ENCODE data around the gene C14orf132. TPM values are rescaled to one million over a fixed set of nuclear protein-coding genes. Genes with fewer than 3 reads are reported as not detected.

C14orf132 gene
- total RNA-seq, 2 donors from 2014 or later: 2.1 to 3.4 TPM

DNA sequence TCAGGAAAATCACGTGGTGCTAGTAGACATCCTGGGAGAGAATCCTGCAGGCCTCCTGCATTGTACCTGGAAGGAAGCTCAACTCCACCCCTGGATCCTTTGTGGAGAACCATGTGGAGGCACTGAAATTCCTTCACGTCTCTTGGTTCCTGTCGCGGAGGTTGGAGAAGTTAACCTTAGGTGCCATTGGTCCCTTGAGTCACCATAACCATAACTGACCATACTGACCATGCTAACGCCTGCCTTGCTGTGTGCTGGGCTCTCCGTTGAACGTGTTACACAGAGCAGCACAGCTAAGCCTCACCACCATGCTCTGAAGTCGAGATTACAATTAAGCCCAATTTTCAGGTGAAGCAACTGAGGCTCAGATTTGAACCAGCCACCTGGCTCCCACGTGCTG lies 18.6 kb downstream of the C14orf132 start:
- DNase-seq: no peak
- Mint-ChIP-seq H3K27me3 (ENCODE audit: low read depth) (peaks cover 7% of the 10 kb centered on the region), H3K9me3 (no peaks in the 10 kb centered on the region), H3K4me1 (ENCODE audit: low read depth) (no peaks in the 10 kb centered on the region), H3K27ac (no peak overlapping the region), H3K36me3 (ENCODE audit: insufficient read depth in 2 of 2) (no peaks in the 10 kb centered on the region), H3K4me3 (no peak overlapping the region)
- ATAC-seq (replicated peaks in 1 of 2): no peak

DNA sequence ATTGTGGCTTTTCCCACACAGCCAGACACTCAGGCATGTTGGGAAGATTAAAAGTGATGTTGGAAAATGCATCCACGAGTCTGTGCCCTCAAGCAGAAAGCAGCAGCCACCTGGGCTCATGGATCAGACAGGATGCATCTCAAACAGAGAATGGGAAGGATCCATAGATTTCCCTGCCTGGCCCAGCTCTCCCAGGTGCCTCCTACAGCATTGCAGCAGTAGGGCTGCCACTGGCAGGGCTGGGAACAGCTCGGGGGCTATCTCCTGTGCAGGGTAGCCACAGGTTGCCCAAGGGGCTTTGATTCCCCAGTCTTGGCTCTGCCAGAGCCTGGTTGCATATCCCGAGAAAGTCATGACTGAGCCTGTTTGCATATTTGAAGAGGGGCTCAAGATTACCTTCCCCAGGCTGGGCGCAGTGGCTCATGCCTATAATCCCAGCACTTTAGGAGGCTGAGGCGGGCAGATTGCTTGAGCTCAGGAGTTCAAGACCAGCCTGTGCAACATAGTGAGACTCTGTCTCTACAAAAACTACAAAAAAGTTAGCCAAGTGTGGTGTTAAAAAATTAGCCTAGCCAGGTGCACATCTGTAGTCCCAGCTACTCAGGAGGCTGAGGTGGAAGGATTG lies 19.5 kb downstream of the C14orf132 start:
- no peak overlapping the region for H3K4me3 Mint-ChIP-seq
- no peak for DNase-seq
- H3K27ac Mint-ChIP-seq: no peak overlapping the region
- H3K9me3 Mint-ChIP-seq: no peaks in the 10 kb centered on the region
- ATAC-seq (replicated peaks in 1 of 2): no peak
- H3K27me3 Mint-ChIP-seq (ENCODE audit: low read depth): peaks cover 7% of the 10 kb centered on the region
- no peaks in the 10 kb centered on the region for H3K4me1 Mint-ChIP-seq (ENCODE audit: low read depth)
- no peaks in the 10 kb centered on the region for H3K36me3 Mint-ChIP-seq (ENCODE audit: insufficient read depth in 2 of 2)

DNA sequence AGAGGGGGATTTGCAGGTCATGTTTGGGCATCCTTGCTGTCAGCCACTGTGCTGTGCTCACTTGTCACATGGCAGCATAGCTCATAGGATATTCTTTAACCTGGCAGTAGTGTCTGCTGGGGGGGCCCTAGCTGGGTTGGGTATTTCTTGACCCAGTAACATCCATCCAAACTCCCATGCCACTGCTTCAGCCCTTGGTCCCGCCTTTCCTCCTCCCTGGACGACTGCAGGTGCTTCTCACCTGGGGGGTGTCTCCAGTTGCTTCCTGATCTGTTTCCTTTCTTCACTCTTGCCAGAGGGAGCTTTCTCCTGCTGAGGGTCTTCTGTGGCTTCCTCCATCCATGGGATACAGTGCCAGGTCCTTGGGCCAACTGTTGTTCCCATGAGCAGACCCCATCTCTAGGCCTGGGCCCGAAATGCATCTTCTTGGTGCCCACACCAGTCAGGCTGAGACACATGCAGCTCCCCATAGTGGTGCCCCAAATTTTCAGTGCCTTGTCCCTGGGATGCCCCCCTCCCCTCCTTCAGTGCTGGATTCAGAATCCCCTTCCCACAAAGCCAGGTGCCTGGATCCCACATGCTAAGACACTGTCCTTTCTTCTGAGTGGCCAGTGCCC lies 20.5 kb downstream of the C14orf132 start:
- H3K27me3 Mint-ChIP-seq (ENCODE audit: low read depth): peaks cover 7% of the 10 kb centered on the region
- no peaks in the 10 kb centered on the region for H3K4me1 Mint-ChIP-seq (ENCODE audit: low read depth)
- no peaks in the 10 kb centered on the region for H3K36me3 Mint-ChIP-seq (ENCODE audit: insufficient read depth in 2 of 2)
- ATAC-seq (replicated peaks in 1 of 2) (no peak), DNase-seq (no peak)
- H3K27ac Mint-ChIP-seq: no peak overlapping the region
- H3K4me3 Mint-ChIP-seq: no peak overlapping the region
- H3K9me3 Mint-ChIP-seq: no peaks in the 10 kb centered on the region

DNA sequence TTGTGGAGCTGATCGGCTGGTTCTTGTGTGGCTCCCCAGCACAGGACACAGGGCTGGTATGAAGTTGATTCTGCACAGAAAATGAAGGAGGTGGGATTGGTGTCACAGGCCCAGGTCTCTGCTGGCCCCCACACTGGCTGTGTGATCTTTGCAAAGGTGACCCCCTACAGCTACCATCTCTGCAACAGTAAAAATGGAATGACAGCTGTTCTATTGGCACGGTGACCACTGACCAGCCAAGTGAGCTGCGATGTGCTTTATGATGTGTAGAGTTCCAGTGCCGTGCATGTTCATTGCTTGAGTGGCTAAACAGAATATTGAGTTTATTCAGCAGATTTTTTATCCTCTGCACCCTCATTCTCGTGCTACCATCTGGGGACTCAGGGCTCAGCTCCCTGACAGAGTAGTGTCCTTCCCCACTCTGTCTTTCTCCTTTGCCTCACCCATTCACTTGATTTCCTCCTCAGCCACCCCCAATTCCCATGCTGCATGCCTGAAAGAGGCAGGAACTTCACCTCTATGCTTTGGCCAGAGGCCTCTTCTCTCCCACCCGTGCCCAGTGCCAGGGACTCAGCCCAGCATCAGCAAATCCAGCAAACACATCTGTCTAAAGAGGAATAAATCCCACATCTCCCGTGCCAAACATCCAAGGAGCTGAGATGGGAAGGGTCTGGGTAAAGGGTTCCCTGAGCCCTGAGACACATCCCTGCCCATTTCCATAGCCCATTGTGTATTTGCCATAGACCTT lies 21.2 kb downstream of the C14orf132 start:
- Mint-ChIP-seq H3K27ac (no peak overlapping the region), H3K4me3 (no peak overlapping the region), H3K9me3 (no peaks in the 10 kb centered on the region), H3K4me1 (ENCODE audit: low read depth) (no peaks in the 10 kb centered on the region), H3K36me3 (ENCODE audit: insufficient read depth in 2 of 2) (no peaks in the 10 kb centered on the region), H3K27me3 (ENCODE audit: low read depth) (peaks cover 7% of the 10 kb centered on the region)
- ATAC-seq (replicated peaks in 1 of 2): no peak
- no peak for DNase-seq

DNA sequence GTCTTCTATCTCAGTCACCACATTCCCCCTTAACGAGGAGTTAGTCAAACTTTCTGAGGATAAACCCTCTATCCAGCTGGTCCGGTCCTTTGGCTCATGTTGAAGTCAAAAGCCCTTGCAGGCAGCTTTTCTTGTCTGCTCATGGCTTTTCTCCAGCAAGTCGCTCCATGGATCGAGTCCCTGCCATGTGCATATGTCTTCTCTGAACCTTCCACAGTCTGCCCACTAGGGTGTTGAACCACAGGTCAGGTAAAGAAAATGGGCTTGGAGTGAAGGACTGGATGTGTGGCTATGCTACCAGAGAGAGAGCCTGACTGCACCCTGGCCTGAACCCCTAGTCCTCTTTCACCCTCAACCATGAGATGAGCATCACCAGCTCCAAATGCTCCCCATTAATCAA lies 22.8 kb downstream of the C14orf132 start:
- DNase-seq: no peak
- peaks cover 7% of the 10 kb centered on the region for H3K27me3 Mint-ChIP-seq (ENCODE audit: low read depth)
- no peak for ATAC-seq (replicated peaks in 1 of 2)

DNA sequence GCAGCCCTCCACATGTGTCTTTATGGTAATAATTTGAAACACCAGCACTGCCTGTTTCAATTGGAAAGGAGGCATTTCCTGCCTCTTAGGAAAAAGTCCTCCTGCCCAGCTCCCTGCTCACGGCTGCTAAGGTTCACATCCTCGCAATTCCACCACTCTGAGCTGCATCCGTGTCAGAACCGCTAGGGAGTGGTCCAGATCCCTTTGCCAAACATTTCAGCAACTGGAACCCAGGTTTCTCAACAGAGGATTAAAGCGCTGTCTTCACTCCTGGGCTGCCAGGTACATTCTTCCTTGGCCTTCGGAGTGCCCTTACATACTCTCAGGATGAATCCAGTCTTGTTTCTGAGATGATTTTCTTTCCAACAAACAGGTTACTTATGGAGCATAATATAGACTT lies 23.3 kb downstream of the C14orf132 start:
- Mint-ChIP-seq H3K9me3 (no peaks in the 10 kb centered on the region), H3K36me3 (ENCODE audit: insufficient read depth in 2 of 2) (no peaks in the 10 kb centered on the region), H3K27me3 (ENCODE audit: low read depth) (peaks cover 7% of the 10 kb centered on the region), H3K27ac (no peak overlapping the region), H3K4me3 (no peak overlapping the region), H3K4me1 (ENCODE audit: low read depth) (peaks cover 9% of the 10 kb centered on the region)
- ATAC-seq (replicated peaks in 1 of 2) (no peak), DNase-seq (no peak)

More for the DNA sequence above, 22.8 kb downstream of the C14orf132 start:
- H3K4me3 Mint-ChIP-seq: no peak overlapping the region
- H3K9me3 Mint-ChIP-seq: no peaks in the 10 kb centered on the region
- peaks cover 9% of the 10 kb centered on the region for H3K4me1 Mint-ChIP-seq (ENCODE audit: low read depth)
- H3K27ac Mint-ChIP-seq: no peak overlapping the region
- H3K36me3 Mint-ChIP-seq (ENCODE audit: insufficient read depth in 2 of 2): no peaks in the 10 kb centered on the region

DNA sequence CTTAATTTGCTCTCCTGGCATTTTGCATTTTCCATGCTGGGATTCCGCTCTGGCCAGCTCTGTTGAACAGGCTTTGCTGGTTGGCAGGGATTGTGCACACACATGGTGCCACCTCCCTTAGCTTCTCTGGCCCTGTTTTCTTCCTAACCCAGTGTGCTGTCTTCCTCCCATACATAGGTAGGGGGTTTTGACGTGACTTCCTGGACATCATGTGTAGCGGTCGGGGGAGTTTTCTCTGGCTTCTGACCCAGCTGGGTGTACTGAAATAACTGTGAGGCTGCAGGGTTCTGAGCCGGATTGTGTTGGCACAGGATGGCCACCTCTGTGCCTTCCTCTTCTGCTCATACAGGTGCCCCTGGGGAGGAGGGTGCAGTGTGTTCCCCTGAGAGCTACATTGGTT lies 25.7 kb downstream of the C14orf132 start:
- H3K9me3 Mint-ChIP-seq: no peaks in the 10 kb centered on the region
- no peaks in the 10 kb centered on the region for H3K36me3 Mint-ChIP-seq (ENCODE audit: insufficient read depth in 2 of 2)
- no peak overlapping the region for H3K27ac Mint-ChIP-seq
- H3K4me3 Mint-ChIP-seq: no peak overlapping the region
- ATAC-seq (replicated peaks in 1 of 2): peak in 1 of 2 donors; percentile 26
- H3K27me3 Mint-ChIP-seq (ENCODE audit: low read depth): peaks cover 7% of the 10 kb centered on the region
- H3K4me1 Mint-ChIP-seq (ENCODE audit: low read depth): peaks cover 9% of the 10 kb centered on the region
- no peak for DNase-seq

DNA sequence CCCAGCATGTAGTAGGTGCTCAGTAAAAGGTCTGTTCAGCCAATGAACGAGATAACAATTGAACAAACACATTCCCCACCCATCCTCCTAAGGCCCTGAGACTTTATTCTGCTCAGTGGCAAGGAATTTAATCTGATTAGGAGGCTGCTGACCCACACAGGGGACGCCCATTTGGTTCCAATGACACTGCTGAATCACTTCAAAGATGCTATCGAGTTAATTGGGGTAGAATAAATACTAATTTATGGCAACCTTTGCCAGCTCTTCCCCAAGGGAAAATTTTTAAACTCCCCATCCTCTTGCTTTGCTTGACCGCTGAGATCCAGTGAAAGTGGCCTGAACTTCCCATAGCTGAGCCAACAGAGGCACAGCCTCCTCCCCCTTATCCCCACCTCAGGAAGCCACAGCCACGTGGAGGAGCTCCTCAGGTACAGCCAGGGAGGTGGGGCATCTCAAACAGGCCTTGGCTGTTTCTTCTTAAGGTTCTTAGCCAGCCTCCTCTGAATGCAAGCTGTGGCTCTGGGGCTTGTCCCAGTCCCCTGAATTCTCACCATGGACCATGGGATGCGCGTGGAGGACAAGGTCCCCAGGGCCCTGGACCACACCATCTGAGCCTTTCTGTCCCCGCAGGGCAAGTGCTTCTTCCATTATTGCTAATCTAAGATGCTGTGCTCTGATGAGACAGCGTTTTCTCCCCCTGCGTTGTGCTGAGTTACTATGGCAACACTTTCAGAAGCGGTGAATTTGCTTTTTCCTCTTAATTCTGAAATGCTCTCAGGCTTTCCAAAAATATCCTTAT lies 26.7 kb downstream of the C14orf132 start:
- Mint-ChIP-seq H3K9me3 (no peaks in the 10 kb centered on the region), H3K27ac (no peak overlapping the region), H3K4me1 (ENCODE audit: low read depth) (peaks cover 9% of the 10 kb centered on the region), H3K36me3 (ENCODE audit: insufficient read depth in 2 of 2) (no peaks in the 10 kb centered on the region), H3K27me3 (ENCODE audit: low read depth) (peaks cover 7% of the 10 kb centered on the region), H3K4me3 (no peak overlapping the region)
- DNase-seq: no peak
- ATAC-seq (replicated peaks in 1 of 2): no peak

DNA sequence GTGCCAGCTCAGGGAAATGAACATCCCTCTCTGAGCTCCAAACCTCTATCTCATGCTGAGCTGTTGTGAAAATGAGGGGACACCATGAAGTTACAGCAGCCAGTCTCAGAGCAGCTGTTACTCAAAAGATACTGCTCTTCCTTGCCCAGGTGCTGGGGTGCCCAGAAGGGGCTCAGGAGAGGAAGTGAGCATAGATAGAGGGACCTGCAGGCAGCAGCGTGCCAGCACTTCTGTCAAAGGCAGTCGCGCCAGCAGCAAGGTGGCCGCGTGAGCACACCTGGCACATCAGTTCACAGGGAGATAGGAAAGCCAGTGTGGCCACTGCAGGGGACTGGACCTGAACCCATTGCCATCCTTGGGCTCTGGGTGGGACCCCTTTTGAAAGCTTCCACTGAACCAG lies 27.8 kb downstream of the C14orf132 start:
- Mint-ChIP-seq H3K4me3 (no peak overlapping the region), H3K27ac (no peak overlapping the region), H3K27me3 (ENCODE audit: low read depth) (peaks cover 6% of the 10 kb centered on the region)

DNA sequence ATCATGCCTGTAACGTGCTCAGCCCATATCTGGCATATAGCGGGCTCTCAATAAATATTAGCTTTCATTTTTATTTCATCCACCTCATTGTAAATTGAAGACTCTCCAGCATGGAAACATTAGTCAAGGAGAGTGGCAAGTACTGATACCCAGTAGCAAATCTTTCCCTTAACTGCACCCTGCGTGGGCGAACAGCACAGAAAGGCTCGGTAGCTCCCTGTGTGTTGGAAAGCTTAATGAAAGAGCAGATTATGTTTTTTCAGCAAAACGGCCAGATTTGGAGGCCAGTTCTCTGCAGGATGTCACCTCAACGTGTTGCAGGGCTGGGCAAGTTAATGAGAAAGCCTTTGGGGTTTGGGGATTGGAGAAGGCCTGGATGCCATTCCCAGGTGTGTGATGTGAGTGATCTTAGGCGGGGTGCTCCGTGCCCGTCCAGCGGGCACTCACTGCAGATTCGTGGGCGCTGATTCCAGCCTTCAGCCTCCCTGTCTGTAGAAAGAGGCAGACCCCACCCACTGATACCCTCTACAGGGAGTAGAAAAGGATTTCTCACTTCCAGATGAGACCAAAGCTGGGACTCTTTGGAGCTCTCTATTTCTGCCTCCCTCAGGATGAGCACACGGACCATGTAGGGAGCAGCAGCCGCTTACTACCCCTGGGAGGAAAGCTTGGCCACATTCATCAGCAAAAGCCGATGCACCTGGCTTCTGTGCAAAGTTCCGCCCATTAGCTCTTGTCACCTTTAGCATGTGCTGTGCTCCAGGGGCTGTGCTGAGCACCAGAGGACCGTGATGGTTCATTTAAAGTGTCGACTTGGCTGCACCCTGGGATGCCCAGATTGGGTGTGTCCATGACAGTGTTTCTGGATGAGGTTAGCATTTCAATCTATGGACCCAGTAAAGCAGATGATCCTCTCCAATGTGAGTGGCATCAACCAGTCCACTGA lies 29.1 kb downstream of the C14orf132 start:
- Mint-ChIP-seq H3K27ac (no peak overlapping the region), H3K9me3 (no peaks in the 10 kb centered on the region), H3K36me3 (ENCODE audit: insufficient read depth in 2 of 2) (no peaks in the 10 kb centered on the region), H3K27me3 (ENCODE audit: low read depth) (no peaks in the 10 kb centered on the region), H3K4me1 (ENCODE audit: low read depth) (peaks cover 9% of the 10 kb centered on the region), H3K4me3 (no peak overlapping the region)
- DNase-seq (no peak), ATAC-seq (replicated peaks in 1 of 2) (no peak)

More for the DNA sequence above, 27.8 kb downstream of the C14orf132 start:
- Mint-ChIP-seq H3K4me1 (ENCODE audit: low read depth) (peaks cover 9% of the 10 kb centered on the region), H3K9me3 (no peaks in the 10 kb centered on the region), H3K36me3 (ENCODE audit: insufficient read depth in 2 of 2) (no peaks in the 10 kb centered on the region)
- DNase-seq (no peak), ATAC-seq (replicated peaks in 1 of 2) (no peak)

DNA sequence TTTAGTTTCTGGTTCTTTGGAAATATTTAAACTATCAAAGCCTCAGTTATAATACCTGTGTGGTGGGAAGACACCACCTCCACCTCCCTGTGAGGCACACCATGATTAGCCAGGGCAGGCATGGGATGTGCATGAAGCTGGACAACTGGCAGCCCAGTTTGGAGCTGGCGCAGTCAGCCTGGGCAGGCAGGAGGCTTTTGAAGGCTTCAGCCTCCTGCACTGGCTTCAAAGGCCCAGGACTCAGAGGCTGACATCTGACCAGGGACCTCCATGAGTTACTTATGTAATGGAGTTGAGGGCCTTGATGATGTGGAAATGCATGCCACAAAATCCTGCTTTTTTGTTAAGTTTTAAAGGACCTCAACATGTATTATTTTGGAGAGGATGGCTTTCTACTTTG lies 30.3 kb downstream of the C14orf132 start:
- no peak overlapping the region for H3K27ac Mint-ChIP-seq
- H3K9me3 Mint-ChIP-seq: no peaks in the 10 kb centered on the region
- H3K4me3 Mint-ChIP-seq: no peak overlapping the region
- peaks cover 9% of the 10 kb centered on the region for H3K4me1 Mint-ChIP-seq (ENCODE audit: low read depth)
- no peaks in the 10 kb centered on the region for H3K36me3 Mint-ChIP-seq (ENCODE audit: insufficient read depth in 2 of 2)
- no peaks in the 10 kb centered on the region for H3K27me3 Mint-ChIP-seq (ENCODE audit: low read depth)
- DNase-seq (no peak), ATAC-seq (replicated peaks in 1 of 2) (no peak)

DNA sequence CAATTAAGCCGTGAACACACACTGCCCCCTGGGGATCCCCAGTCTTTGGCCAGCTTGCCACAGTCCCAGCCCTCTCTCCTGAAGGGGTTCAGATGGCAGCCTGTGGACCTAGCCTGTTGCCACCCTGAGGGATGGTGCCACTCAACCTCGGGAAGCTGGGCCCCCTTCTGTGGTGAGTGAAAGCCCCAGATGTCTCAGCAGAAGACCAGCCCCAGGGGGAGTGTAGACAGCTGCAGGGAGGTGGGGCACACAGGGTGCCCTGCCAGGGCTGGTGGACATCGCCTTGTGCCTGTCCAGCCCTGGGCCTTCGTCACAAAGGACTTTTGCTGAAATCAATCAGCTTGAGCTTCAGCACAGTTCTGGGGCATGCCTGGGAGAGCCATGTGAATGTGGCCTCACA lies 32.4 kb downstream of the C14orf132 start:
- no peak for ATAC-seq (replicated peaks in 1 of 2)
- H3K9me3 Mint-ChIP-seq: no peaks in the 10 kb centered on the region
- H3K27ac Mint-ChIP-seq: no peak overlapping the region
- no peak for DNase-seq
- no peaks in the 10 kb centered on the region for H3K36me3 Mint-ChIP-seq (ENCODE audit: insufficient read depth in 2 of 2)
- H3K4me1 Mint-ChIP-seq (ENCODE audit: low read depth): no peaks in the 10 kb centered on the region
- H3K27me3 Mint-ChIP-seq (ENCODE audit: low read depth): no peaks in the 10 kb centered on the region
- no peak overlapping the region for H3K4me3 Mint-ChIP-seq
